Measurements from ENCODE around the gene ULBP3. TPM values are rescaled to one million over a fixed set of nuclear protein-coding genes. Genes with fewer than 3 reads are reported as not detected.

The ULBP3 gene
- polyA plus RNA-seq, 1 of the 3 experiments (the other 2 are of a cell fraction), result 4.6 TPM

DNA sequence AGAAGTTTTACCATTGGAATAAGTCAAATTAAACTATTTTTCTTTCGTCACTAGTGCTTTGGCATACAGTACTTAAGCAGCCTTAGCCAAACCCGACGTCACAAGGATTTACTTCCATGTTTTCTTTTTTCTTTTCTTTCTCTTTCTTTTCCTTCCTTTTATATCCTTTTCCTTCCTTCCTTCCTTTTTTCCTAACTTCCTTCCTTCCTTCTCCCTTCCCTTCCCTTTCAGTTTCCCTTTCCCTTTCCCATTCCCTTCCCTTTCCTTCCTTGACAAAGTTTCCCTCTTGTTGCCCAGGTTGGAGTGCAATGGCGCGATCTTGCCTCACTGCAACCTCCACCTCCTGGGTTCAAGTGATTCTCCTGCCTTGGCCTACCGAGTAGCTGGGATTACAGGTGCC lies 9.9 kb downstream of the ULBP3 start:
- no peak overlapping the region for H3K9ac ChIP-seq

More for the DNA sequence above, 9.9 kb downstream of the ULBP3 start:
- ChIA-PET CTCF (no interaction called here), POLR2A (no interaction called here)
- no peak for DNase-seq
- no peak overlapping the region for H3K4me2 ChIP-seq
- H3K4me1 ChIP-seq (ENCODE audit: control insufficient read depth in 1 of 2, insufficient read depth in 2 of 2, low read depth in 1 of 2, low read length in 1 of 2), result no peaks in the 10 kb centered on the region
- H3K27me3 ChIP-seq (ENCODE audit: insufficient read depth), result peaks cover 38% of the 10 kb centered on the region
- H3K9me3 ChIP-seq, result no peaks in the 10 kb centered on the region
- H2AFZ ChIP-seq (ENCODE audit: low read depth), result no peak overlapping the region
- no peaks in the 10 kb centered on the region for H3K79me2 ChIP-seq (ENCODE audit: insufficient read depth)
- no peaks in the 10 kb centered on the region for H3K9me2 ChIP-seq
- TF ChIP-seq EP300 (IDR thresholded peaks at IDR 0.05; ENCODE audit: borderline replicate concordance in 1 of 2, low read depth in 1 of 2, low read length in 1 of 2) (no peak), SIN3A (IDR thresholded peaks at IDR 0.05; ENCODE audit: borderline replicate concordance, low read depth, low read length) (no peak), YY1 (IDR thresholded peaks at IDR 0.05; ENCODE audit: low read depth) (no peak), MXI1 (IDR thresholded peaks at IDR 0.05; ENCODE audit: low read depth, low read length) (no peak), FOSL2 (IDR thresholded peaks at IDR 0.05; ENCODE audit: borderline replicate concordance, low read depth) (no peak), RFX5 (IDR thresholded peaks at IDR 0.05; ENCODE audit: low read length) (no peak), GABPA (IDR thresholded peaks at IDR 0.05; ENCODE audit: low read depth) (no peak), FOXJ3 (CRISPR knock-in tag; IDR thresholded peaks at IDR 0.05) (no peak), NRF1 (IDR thresholded peaks at IDR 0.05; ENCODE audit: low read depth, low read length) (no peak), RAD21 (IDR thresholded peaks at IDR 0.05; ENCODE audit: low read length) (no peak), RXRA (IDR thresholded peaks at IDR 0.05; ENCODE audit: borderline replicate concordance, low read depth) (no peak), GATA2 (CRISPR knock-in tag; IDR thresholded peaks at IDR 0.05) (no peak), CHD2 (IDR thresholded peaks at IDR 0.05; ENCODE audit: low read length, partially characterized antibody) (no peak), POLR2AphosphoS5 (IDR thresholded peaks at IDR 0.05; ENCODE audit: low read depth, low read length) (no peak), TEAD4 (IDR thresholded peaks at IDR 0.05; ENCODE audit: borderline replicate concordance, insufficient read depth) (no peak), ELF1 (IDR thresholded peaks at IDR 0.05) (no peak)
- TF ChIP-seq, protein P1, sequence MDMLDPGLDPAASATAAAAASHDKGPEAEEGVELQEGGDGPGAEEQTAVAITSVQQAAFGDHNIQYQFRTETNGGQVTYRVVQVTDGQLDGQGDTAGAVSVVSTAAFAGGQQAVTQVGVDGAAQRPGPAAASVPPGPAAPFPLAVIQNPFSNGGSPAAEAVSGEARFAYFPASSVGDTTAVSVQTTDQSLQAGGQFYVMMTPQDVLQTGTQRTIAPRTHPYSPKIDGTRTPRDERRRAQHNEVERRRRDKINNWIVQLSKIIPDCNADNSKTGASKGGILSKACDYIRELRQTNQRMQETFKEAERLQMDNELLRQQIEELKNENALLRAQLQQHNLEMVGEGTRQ (IDR thresholded peaks at IDR 0.05; ENCODE audit: borderline replicate concordance, low read depth, low read length), result no peak
- TF ChIP-seq, protein P2, sequence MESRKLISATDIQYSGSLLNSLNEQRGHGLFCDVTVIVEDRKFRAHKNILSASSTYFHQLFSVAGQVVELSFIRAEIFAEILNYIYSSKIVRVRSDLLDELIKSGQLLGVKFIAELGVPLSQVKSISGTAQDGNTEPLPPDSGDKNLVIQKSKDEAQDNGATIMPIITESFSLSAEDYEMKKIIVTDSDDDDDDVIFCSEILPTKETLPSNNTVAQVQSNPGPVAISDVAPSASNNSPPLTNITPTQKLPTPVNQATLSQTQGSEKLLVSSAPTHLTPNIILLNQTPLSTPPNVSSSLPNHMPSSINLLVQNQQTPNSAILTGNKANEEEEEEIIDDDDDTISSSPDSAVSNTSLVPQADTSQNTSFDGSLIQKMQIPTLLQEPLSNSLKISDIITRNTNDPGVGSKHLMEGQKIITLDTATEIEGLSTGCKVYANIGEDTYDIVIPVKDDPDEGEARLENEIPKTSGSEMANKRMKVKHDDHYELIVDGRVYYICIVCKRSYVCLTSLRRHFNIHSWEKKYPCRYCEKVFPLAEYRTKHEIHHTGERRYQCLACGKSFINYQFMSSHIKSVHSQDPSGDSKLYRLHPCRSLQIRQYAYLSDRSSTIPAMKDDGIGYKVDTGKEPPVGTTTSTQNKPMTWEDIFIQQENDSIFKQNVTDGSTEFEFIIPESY (IDR thresholded peaks at IDR 0.05; ENCODE audit: borderline replicate concordance, low read depth), result no peak
- TF ChIP-seq, protein P3, sequence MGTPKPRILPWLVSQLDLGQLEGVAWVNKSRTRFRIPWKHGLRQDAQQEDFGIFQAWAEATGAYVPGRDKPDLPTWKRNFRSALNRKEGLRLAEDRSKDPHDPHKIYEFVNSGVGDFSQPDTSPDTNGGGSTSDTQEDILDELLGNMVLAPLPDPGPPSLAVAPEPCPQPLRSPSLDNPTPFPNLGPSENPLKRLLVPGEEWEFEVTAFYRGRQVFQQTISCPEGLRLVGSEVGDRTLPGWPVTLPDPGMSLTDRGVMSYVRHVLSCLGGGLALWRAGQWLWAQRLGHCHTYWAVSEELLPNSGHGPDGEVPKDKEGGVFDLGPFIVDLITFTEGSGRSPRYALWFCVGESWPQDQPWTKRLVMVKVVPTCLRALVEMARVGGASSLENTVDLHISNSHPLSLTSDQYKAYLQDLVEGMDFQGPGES (IDR thresholded peaks at IDR 0.05; ENCODE audit: low read depth, low read length), result no peak
- TF ChIP-seq, protein P4, sequence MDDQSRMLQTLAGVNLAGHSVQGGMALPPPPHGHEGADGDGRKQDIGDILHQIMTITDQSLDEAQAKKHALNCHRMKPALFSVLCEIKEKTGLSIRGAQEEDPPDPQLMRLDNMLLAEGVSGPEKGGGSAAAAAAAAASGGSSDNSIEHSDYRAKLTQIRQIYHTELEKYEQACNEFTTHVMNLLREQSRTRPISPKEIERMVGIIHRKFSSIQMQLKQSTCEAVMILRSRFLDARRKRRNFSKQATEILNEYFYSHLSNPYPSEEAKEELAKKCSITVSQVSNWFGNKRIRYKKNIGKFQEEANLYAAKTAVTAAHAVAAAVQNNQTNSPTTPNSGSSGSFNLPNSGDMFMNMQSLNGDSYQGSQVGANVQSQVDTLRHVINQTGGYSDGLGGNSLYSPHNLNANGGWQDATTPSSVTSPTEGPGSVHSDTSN (IDR thresholded peaks at IDR 0.05), result no peak
- H3F3A ChIP-seq (replicated peaks; ENCODE audit: insufficient read depth), result no peaks in the 10 kb centered on the region
- H3K4me3 ChIP-seq (ENCODE audit: low read depth in 2 of 2, low read length in 1 of 2), result no peak overlapping the region
- WGBS (ENCODE audit: low lambda C conversion rate), result 71% methylated on average over 6 of the region's 6 CpGs
- H3K36me3 ChIP-seq (replicated peaks in 1 of 2; ENCODE audit: control insufficient read depth in 1 of 2, insufficient read depth in 2 of 2, low read length in 1 of 2), result no peaks in the 10 kb centered on the region
- no peak overlapping the region for H3K27ac ChIP-seq (ENCODE audit: low read depth in 2 of 2, low read length in 1 of 2)
- H4K20me1 ChIP-seq (ENCODE audit: insufficient read depth), result no peaks in the 10 kb centered on the region
